Kasumi-1 (cell line): ENCODE results near the gene ULBP3.

ENCODE experiments used
- DNase-seq, 2 experiments: peaks; one replicate each; lab custom pipeline; 2025; lab: John Stamatoyannopoulos, UW

The ULBP3 gene

DNA sequence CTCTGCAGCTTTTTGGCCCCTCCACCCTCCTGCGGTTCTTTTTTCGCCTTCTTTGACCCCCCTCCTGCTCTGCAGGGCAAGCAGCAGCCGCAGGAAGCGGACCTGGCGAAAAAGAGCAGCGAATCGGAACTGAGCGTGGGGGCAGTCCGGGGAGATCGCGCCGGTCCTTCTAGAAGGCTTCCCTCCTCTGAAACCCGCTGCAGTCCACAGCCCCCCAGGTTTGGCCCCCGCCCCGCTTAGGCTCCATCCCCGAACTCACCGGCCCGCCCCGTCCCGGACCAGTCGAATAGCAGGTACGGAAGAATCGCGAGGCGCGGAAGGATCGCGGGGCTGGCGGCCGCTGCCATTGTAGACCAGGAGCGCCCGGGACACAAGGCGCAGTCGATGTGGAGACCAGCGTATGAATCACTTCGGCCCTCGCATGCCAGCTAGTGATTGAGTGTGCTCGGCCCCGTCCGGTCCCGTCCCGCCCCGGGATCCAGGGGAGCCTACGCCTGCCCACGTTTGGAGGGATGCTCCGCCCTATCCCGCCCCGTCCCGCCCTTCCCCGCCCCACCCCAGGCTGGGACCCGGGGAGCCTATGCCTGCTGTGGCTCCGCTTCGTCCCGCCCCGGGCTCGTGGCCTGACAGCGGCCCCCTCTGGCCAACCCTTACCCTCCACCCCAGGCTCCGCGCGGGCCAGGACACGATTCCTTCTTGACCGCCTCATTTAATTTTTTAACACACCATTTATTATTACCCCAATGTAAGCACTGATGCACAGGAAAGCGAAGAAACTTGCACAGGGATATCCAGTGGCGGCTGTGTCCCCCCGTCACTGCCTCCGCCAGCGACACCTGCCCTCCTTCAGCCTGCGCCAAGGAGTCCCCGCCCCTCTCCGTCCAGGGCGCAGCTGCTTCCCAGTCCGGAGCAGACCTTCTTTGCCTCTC is at the start of gene ULBP3:
Gene ULBP3, minus strand, starts transcription at position 402 of the 929 bp plus-strand sequence. Its CDS starts 55 bp downstream, at position 347.
- peak; percentile 76 to 82 for DNase-seq

DNA sequence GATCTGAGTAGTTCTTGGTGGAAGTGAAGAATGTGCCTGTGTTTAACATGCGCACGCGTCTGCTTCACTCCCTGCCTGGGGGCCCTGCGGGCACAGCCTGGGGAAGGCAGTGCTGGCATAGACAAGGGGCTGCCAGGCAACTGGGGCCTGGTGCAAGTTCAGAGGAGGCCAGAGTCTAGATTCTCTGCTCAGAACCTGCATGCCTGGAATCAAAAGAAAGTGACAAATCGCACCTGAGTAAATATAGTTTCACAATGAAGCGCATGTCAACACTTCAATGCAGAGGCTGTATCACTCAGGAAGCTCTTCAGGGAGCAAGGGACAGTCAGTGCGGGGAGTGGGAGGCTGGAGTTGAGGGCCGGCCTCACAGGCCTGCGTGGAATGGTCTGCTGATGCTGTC is 49.7 kb upstream of the ULBP3 start:
- DNase-seq: no peak

DNA sequence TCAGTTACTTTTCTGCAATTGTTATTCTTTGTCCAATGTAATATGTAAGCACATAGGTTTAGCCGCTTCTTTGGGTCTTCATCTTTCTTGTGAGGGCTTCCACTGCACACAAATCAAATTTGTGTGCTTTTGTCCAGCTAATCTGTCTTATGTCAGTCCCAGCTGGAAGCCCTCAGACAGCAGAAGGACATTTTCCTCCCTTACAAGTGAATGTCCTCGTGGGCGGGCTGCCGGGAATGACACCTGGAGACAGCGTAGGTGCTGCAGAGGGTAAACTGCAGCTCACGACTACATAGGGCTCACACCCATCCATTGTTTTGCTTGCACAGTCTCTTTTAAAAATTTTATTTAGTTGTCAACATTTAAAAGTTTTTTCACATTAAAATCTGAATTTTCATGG is 49.3 kb upstream of the ULBP3 start:
- DNase-seq: no peak

DNA sequence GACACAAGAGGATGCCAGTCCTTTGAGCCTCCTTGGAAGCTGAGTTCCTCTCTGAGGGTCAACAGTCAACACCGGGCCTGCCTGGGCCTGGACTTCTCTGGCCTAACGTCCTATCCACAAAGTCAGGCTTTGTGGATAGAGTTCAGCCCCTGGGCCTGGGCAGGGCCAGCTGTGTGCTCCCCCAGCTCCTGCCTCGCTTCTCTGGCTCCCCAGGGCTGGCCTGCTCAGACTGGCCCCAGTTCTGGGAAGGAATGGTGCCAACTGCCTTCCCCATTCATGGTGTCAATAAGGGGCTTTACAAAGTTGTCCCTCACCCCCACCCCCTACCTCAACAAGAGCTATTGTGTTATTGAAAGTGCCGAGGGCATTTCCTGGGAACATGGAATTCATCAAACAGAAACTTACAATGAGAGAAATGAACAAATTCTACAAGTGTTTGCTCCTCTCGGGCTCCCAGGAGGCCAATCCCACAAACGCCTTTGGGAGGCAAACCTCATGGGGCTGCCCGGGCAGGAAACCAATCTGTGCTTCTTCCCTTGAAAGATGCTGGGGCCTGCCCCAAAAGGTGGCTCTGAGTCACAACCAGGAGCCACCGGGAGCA is 47.4 kb upstream of the ULBP3 start:
- no peak for DNase-seq

DNA sequence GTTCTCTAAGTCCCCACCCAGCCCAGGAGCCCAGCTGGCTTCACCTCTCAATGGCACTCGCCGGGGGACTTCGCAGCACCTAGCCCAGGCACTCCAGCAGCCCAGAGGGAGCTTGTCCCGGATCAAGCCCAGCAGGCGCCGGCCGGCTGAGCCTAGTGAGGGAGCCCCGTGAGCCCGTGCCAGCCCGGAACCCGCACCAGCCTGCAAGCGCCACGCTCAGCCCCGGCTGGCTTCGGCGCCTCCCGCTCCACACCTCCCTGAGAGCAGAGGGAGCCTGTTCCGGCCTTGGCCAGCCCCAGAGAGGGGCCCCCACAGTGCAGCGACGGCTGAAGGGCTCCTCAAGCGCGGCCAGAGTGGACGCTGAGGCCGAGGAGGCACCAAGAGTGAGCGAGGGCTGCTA is 46.8 kb upstream of the ULBP3 start:
- DNase-seq: no peak

DNA sequence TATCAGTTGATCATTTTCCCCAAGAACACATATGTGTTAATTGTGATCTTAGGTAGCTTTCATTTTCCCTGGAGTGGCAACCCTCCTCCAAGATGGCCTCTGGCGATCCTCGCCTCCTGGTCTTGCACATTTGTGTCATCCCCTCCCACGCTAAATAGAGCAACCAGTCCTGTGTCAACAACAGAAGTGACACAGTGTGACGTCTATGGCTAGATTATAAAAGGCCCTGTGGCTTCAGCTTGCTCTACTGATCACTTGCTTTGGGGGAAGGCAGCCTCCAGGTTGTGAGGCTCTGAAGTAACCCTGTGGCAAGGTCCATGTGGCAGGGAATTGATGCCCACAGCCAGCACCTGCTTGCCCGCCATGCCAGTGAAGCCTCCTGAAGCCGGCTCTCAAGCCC is 43.3 kb upstream of the ULBP3 start:
- no peak for DNase-seq

DNA sequence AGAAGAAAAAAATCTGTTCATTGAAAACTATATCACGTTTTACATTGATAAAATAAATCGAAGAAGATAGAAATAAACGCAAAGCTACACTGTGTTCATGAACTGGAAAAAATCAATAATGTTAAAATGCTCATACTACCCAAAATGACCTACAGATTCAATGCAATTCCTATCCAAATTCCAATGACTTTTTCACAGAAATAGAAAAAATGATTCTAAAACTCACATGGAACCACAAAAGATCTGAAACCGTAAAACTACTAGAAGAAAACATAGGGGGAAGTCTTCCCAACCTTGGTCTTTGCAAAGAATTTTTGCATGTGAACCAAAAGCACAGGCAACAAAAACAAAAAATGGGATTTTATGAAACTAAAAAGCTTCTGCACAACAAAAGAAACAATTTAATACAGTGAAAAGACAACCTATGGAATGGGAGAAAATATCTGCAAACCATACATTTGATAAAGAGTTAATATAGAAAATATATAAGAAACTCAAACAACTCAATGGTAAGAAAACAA is 33.9 kb upstream of the ULBP3 start:
- DNase-seq: no peak

DNA sequence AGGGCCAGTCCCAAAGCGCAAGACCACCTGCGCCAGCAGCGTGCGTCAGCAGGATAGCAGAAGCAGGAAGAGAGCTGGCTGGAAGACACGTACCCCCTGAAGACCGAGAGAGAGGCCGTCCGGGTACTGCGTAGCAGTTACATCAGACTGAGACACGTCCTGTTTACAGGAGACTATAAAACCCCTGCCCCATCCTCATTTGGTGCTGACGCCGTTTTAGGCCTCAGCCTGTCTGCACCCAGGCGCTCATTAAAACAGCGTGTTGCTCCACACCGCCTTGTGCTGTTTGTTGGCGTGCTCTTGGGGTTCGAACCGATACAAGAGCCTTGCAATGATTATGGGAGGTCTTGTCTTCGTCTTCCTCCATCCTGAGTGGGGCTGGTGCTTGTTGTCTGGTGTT is 31.8 kb upstream of the ULBP3 start:
- no peak for DNase-seq

DNA sequence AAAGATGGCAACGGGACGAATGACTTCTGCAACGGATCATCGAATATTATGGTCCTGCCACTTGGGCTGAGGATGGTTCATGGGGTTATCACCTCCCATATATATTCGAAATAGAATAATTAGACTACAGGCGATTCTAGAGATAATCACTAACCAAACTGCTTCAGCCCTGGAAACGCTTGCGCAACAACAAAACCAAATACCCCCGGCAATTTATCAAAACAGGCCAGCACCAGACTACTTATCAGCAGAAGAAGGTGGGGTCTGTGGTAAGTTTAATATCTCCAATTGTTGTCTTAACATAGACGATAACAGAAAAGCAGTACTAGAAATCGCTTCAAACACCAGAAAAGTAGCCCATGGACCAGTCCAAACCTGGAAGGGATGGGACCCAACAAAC is 31.0 kb upstream of the ULBP3 start:
- no peak for DNase-seq

DNA sequence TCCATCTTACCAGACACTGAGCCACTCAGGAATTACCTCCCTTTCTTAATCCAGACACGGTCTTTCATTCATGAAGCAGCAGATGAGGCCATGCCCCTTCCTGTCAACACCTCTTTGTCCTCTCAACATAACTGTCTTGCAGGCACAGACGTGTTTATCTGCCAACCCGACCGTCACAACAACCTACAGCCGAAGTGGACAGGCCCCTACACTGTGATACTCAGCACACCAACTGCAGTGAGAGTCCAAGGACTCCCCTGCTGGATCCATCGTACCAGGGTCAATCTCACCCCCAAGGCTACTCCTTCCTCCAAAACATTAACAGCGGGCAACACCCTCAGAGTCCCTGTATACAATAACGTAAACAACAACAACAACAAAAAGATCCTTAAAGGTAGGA is 30.6 kb upstream of the ULBP3 start:
- DNase-seq: no peak

DNA sequence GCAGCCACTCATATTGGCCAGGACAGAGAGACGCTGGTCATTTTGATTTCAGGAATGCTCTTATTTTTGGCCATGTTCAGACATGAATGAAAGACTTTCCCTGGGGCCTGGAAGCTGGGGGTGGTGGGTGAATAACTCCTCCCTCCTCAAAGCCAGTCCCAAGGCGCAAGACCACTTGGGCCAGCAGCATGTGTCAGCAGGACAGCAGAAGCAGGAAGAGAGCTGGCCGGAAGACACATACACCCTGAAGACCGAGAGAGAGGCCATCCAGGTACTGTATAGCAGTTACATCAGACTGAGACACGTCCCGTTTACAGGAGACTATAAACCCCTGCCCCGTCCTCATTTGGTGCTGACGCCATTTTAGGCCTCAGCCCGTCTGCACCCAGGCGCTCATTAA is 29.2 kb upstream of the ULBP3 start:
- DNase-seq: no peak

DNA sequence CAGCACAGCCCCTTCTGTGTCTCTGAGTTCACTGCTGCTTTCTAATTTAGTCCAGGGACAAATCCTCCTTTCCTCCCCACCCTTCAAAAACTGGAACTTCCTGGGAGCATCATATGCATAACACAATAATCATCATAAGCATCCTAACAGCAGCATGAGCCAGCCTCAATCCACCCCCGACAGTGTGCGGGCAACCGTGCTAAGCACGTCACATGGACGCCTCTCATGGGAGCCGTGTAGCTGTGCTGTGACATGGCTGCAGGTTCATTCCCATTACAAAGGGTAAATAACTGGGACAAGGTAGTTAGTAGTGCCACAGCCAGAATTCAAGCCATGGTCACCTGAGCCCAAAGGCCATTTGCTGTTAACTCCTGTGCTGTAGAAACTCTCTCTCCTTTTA is 24.5 kb upstream of the ULBP3 start:
- no peak for DNase-seq

DNA sequence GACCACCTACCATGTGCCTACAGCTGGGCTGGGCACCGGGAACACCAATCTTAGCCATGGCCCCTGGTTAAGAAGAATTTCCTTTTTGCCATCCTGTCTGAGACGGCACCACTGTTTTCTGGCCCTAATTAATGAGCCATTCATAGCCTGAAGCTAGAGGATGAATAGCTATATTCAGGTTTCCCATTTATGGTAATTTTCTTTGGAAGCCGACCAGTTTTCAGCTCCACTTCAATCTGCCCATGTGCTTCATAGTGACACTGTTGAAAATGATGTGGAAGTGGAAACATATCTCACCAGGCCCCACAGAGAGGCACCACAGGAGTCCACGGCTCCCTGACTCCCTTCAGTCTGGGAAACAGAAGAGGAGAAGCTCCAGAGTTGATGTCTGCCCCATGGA is 22.6 kb upstream of the ULBP3 start:
- no peak for DNase-seq

DNA sequence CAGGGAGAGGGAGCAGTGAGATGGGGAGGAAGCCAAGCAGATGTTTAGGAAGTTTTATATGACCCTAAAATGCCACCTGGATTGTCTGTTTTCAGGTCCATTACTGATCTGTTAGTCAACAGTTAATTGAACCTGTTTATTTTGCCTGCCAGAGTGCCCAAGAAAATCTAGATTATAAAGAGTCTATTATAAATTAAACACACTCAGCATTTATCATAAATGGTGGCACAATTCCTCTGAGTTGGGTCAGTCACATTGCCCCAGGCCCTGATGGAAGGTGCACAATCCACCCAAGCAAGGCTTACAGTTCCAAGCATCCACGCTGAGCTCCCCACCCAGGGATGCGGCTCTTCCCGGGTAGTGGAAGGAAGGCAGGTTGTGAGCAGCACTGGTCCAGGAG is 21.4 kb upstream of the ULBP3 start:
- no peak for DNase-seq

DNA sequence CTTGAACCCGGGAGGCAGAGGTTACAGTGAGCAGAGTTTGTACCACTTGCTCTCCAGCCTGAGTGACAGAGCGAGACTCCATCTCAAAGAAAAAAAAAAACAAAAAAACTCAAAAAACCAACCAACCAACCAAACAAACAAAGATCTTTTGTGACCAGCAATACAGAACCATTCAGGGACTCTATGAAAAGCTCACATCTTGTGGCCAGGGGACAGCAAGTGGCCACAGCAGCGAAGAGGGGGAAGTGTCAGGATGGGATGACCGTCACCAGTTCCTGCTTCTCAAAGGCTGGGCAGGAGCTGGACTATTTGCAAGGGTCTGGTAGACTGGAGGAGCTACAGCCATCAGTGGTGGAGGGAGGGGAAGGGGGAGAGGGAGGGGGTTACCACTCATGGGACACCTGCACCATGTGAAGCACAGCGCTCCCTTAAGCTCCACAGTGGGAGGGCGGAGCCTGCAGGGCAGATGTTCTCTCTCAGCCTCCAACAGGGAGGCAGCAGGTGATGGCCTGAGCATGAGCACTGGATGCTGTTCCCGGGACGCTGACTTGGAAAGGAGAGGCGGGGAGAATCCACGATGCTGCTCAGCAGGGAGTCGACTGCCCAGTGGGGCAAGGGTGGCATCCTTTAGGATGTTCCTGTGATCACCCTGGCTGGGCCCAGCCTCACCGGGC is 19.7 kb upstream of the ULBP3 start:
- no peak for DNase-seq

DNA sequence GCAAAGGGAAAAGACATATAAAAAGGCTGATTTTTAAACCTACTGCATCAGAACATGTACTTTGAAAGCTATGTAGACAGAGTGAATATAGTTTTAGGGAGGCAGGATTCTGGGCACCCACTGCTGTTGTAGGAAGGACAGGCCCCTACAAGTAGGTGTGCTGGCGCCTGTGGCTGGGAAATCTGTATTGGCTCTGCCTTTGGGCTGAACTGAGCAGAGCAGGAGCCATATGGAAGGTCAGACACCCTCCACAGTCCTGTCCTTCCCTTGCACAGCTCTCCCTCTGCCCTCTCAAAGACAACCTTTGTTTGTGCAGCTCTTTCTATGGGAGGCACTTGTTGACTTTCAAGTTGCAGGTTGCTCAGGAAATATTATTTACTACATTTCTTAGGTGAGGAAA is 18.4 kb upstream of the ULBP3 start:
- DNase-seq: no peak

DNA sequence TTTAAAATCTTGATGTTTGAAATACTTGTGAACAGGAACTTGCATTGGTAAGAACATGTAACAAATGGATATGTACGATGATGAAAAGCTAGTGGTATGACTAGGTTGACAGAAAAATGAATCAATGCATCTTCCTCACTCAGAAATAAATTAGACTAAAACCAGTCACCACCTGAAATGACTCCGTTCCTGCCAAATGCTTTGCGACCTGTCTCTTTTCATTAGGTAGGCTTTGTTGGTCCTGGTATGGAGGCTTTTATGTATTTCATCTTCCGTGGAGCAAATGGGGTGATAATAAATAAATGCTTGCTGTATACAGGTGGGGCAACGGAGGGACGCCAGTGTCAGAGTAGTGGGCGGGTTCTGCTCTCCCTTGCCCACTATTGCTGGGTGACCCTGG is 17.1 kb upstream of the ULBP3 start:
- DNase-seq: no peak

DNA sequence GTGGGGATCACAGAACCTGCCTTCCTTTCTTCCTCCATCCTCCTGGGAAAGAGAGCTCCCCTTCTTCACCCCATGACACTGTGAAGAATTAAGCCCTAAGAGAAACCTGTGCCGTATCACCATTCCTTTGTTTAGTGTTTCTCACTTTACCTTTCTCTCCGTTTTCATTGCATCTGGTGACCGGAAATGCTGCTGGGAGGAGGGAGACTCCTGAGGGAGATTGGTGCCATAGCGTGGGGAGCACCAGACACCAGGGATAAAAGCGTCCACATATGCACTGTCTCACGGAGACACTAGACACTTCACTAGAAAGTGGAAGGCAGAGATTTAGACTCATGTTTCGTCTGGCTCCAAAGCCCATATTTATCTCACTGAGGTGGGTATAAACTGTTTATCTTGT is 15.5 kb upstream of the ULBP3 start:
- DNase-seq: no peak

DNA sequence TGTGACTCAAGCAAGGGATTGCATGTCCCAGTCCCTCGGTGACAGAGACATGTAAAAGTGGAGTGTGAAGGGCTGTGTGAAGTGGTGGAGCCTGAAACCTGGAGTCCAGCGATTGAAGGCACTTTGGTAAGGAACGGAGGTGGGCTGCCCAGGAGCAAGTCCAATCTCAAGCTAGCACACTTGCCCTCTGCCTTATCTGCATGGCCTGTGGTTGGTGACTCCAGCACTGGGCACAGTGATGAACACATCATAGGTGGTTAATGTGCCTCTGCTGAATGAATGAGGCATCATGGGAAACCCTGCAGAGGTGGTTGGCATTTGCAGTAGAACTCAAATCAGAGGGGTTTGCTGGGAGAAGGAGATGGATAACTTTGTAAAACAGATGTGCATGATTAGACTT is 14.9 kb upstream of the ULBP3 start:
- DNase-seq: no peak

DNA sequence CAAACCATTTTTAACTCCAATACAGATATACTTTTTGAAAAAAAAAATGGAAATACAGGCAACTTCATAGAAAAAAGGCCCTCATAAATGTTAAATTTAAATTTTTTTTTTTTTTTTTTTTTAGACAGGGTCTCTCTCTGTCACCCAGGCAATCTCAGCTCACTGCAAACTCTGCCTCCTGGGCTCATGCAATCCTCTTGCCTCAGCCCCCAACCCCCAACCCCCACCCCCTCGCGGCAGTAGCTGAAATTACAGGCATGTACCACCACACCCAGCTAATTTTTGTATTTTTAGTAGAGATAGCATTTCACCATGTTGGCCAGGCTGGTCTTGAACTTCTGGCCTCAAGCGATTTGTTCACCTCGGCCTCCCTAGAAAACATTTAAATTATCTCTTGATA is 12.8 kb upstream of the ULBP3 start:
- no peak for DNase-seq

DNA sequence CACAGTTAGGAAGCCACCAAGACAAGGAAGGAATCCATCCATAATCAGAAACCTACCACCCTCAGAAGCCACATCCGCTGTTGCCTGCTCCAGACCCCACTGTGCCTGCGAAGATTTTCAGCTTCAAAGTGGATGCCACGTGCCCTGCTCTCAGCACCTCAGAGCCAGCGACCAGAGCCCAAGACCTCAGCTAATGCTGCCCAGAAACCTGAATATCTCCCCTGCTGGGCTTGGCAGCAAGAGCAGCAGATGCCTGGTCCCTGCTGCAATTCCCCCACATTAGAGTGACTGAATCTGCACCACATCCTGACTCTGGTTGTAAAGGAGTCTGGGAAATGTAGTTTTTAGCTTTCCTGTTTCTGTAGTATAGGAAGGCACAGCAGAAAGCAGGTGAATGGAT is 10.7 kb upstream of the ULBP3 start:
- peak; percentile 31 to 35 for DNase-seq

DNA sequence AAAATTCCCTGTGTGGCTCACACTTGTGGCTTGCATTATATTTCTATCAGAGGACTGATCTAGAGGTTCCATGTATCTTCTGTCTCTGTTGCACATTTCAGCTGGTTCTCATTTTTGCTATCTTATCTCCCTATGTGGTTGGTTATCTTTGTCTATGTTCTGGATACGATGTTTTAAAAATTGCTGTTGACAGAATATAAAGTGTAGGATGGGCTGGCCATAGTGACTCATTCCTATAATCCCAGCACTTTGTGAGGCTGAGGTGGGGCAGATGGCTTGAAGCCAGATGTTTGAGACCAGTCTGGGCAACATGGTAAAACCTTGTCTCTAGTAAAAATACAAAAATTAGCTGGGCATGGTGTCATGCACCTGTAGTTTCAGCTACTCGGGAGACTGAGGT is 9.9 kb upstream of the ULBP3 start:
- DNase-seq: no peak
